Calu3 (cell line): ENCODE results near the gene ISY1. TPM values are rescaled to one million over a fixed set of nuclear protein-coding genes. Genes with fewer than 3 reads are reported as not detected.
"Not testable (repeated sequence)": the region's sequence is repeated elsewhere in the genome, so short reads cannot be mapped to it uniquely, and the experiment has no call there.

Source experiments
- BruUV-seq: library from RNA; stranded (reverse); fragments of 400-500 nt; replicated peaks from 2 replicates; lab custom pipeline; 2021; lab: Mats Ljungman, UMichigan
- CTCF ChIA-PET: fragments of 300-600 bp; sonication (Branson Sonifier 250); formaldehyde crosslinking; loops from one replicate; lab custom pipeline; 2022; ENCODE audit warnings: antibody characterized with exemption; lab: Charles Lee
- DNase-seq: peaks from one replicate; pipeline ENCODE4 v3.0.0; 2022
- H3K27ac Mint-ChIP-seq: one replicate; pipeline ENCODE4 v1.8.0; 2022; ENCODE audit warnings: mixed read lengths; ENCODE audit not compliant: unreplicated experiment
- H3K27me3 Mint-ChIP-seq: one replicate; pipeline ENCODE4 v1.8.0; 2022; ENCODE audit warnings: mixed read lengths; ENCODE audit not compliant: unreplicated experiment
- H3K36me3 Mint-ChIP-seq: one replicate; pipeline ENCODE4 v1.8.0; 2022; ENCODE audit warnings: mild to moderate bottlenecking, moderate library complexity, mixed read lengths; ENCODE audit not compliant: insufficient read depth, unreplicated experiment
- H3K4me1 Mint-ChIP-seq: one replicate; pipeline ENCODE4 v1.8.0; 2022; ENCODE audit warnings: mild to moderate bottlenecking, low read depth, mixed read lengths; ENCODE audit not compliant: unreplicated experiment
- H3K4me3 Mint-ChIP-seq: one replicate; pipeline ENCODE4 v1.8.0; 2022; ENCODE audit warnings: mild to moderate bottlenecking, low read depth, moderate library complexity, mixed read lengths; ENCODE audit not compliant: unreplicated experiment
- H3K9me3 Mint-ChIP-seq: one replicate; pipeline ENCODE4 v1.8.0; 2022; ENCODE audit warnings: low read depth, mixed read lengths; ENCODE audit not compliant: unreplicated experiment
- CTCF ChIP-seq: fragments of 200-600 bp; IDR thresholded peaks from one replicate; pipeline ENCODE4 v1.8.0; 2022; ENCODE audit warnings: antibody characterized with exemption; ENCODE audit not compliant: unreplicated experiment
- intact Hi-C: fragments of 100-400 bp; cut with micrococcal nuclease; formaldehyde crosslinking; loops from one replicate; pipeline ENCODE4 v1.10.0; 2022; ENCODE audit not compliant: unreplicated experiment
- total RNA-seq: library from RNA; stranded (reverse); gene quantifications from 2 replicates; pipeline ENCODE4 v1.2.3, GENCODE V29; 2022

The ISY1 gene
- total RNA-seq, 1 experiment from 2014 or later: 77.0 TPM

GRCh38 chr3:129116482-129116946, 44.3 kb downstream of the ISY1 start:
- intact Hi-C loops: no loop called here
- H3K4me1 Mint-ChIP-seq: peaks cover 42% of the 10 kb centered on the region
- CTCF ChIA-PET: interaction anchor here (0.7 kb wide), 1 partner anchor 146 kb away, joined by 5 read pairs; no protein-coding TSS in a partner anchor
- no peak overlapping the region for H3K27ac Mint-ChIP-seq
- no TSS peak for BruUV-seq
- H3K27me3 Mint-ChIP-seq: no peaks in the 10 kb centered on the region
- peaks cover 24% of the 10 kb centered on the region for H3K36me3 Mint-ChIP-seq
- no peak for DNase-seq
- H3K9me3 Mint-ChIP-seq: no peaks in the 10 kb centered on the region
- no peak overlapping the region for H3K4me3 Mint-ChIP-seq
- no peak for TF ChIP-seq CTCF

- no peak overlapping the region for H3K4me3 Mint-ChIP-seq
- no TSS peak for BruUV-seq
- CTCF ChIA-PET: interaction anchor here (1.5 kb wide), 1 partner anchor 98 kb away, joined by 3 read pairs; no protein-coding TSS in a partner anchor
- H3K4me1 Mint-ChIP-seq: peaks cover 32% of the 10 kb centered on the region
- H3K27me3 Mint-ChIP-seq: no peaks in the 10 kb centered on the region
- no peaks in the 10 kb centered on the region for H3K9me3 Mint-ChIP-seq
- no peak overlapping the region for H3K27ac Mint-ChIP-seq
- TF ChIP-seq CTCF: no peak
- no peak for DNase-seq
- H3K36me3 Mint-ChIP-seq: peaks cover 4% of the 10 kb centered on the region
- intact Hi-C loops: no loop called here
Measured at GRCh38 chr3:129114455-129114854, 46.4 kb downstream of the ISY1 start.

GRCh38 chr3:129112308-129113052, 48.4 kb downstream of the ISY1 start:
- intact Hi-C loops: no loop called here
- no peak overlapping the region for H3K4me3 Mint-ChIP-seq
- no peak for TF ChIP-seq CTCF
- no peak overlapping the region for H3K27ac Mint-ChIP-seq
- CTCF ChIA-PET: interaction anchor here (0.5 to 1.2 kb wide), 4 partner anchors 11 to 230 kb away, joined by 3 to 6 read pairs (median 4); no protein-coding TSS in a partner anchor
- peaks cover 13% of the 10 kb centered on the region for H3K4me1 Mint-ChIP-seq
- no TSS peak for BruUV-seq
- H3K36me3 Mint-ChIP-seq: peaks cover 4% of the 10 kb centered on the region
- no peaks in the 10 kb centered on the region for H3K9me3 Mint-ChIP-seq
- no peaks in the 10 kb centered on the region for H3K27me3 Mint-ChIP-seq
- DNase-seq: no peak

GRCh38 chr3:129111076-129111780, 49.6 kb downstream of the ISY1 start:
- H3K27ac Mint-ChIP-seq, H3K4me1 Mint-ChIP-seq, BruUV-seq, DNase-seq, intact Hi-C loops, H3K27me3 Mint-ChIP-seq, H3K9me3 Mint-ChIP-seq, H3K36me3 Mint-ChIP-seq, H3K4me3 Mint-ChIP-seq, CTCF ChIA-PET: not testable (repeated sequence)
